Gastroesophageal sphincter (tissue), 4 donors: ENCODE results near the gene HDLBP. TPM values are rescaled to one million over a fixed set of nuclear protein-coding genes. Genes with fewer than 3 reads are reported as not detected.

Experiments
- ATAC-seq: fragments of 150-250 bp; one replicate; pipeline ENCODE4 v1.9.1; 2016; ENCODE audit warnings: mild to moderate bottlenecking, moderate library complexity
- H3K27ac ChIP-seq, 4 donors: fragments of 200-600 bp; sonication (generic) in 3 of 4; 1 replicate in 3 of 4; 2 replicates in 1 of 4; pipeline ENCODE4 v1.5.1; 2016 to 2019
- H3K27me3 ChIP-seq: fragments of 200-600 bp; sonication (generic); one replicate; pipeline ENCODE4 v1.5.1; 2019
- H3K36me3 ChIP-seq, 2 donors: fragments of 200-600 bp; sonication (generic); one replicate each; pipeline ENCODE4 v1.5.1; 2019; ENCODE audit warnings: control low read depth in 1 of 2
- H3K4me1 ChIP-seq, 3 donors: fragments of 200-600 bp; sonication (generic); 1 replicate in 2 of 3; 2 replicates in 1 of 3; pipeline ENCODE4 v1.5.1; 2016 to 2019; ENCODE audit warnings: control low read depth in 2 of 3
- H3K4me3 ChIP-seq, 2 donors: fragments of 200-600 bp; sonication (generic); one replicate each; pipeline ENCODE4 v1.5.1; 2019; ENCODE audit warnings: mild to moderate bottlenecking in 1 of 2, moderate library complexity in 1 of 2
- H3K9me3 ChIP-seq, 3 donors: fragments of 200-600 bp; sonication (generic); one replicate each; pipeline ENCODE4 v1.5.1; 2017 to 2019; ENCODE audit warnings: control low read depth in 2 of 3
- CTCF ChIP-seq, 4 experiments: fragments of 200-600 bp in 2 of 4; fragments of 450-650 bp in 2 of 4; sonication (generic) in 1 of 4; IDR thresholded peaks; one replicate each; pipeline ENCODE4 v1.5.1; 2017 to 2019; ENCODE audit warnings: antibody characterized with exemption in 4 of 4, mild to moderate bottlenecking in 2 of 4, moderate library complexity in 2 of 4
- EP300 ChIP-seq: sonication (generic); formaldehyde crosslinking; IDR thresholded peaks from one replicate; pipeline ENCODE4 v1.6.1; 2017; ENCODE audit warnings: antibody characterized with exemption, mild to moderate bottlenecking
- POLR2A ChIP-seq, 2 donors: fragments of 450-650 bp; IDR thresholded peaks; one replicate each; pipeline ENCODE4 v1.6.1; 2017; ENCODE audit warnings: antibody characterized with exemption in 2 of 2, mild to moderate bottlenecking in 2 of 2, moderate library complexity in 1 of 2
- POLR2AphosphoS5 ChIP-seq: sonication (generic); formaldehyde crosslinking; IDR thresholded peaks from one replicate; pipeline ENCODE4 v1.6.1; 2017; ENCODE audit warnings: antibody characterized with exemption
- WGBS, 2 donors: methylation state at CpG; one replicate each; pipeline ENCODE4 v1.1.5; 2018; ENCODE audit warnings: low coverage in 1 of 2; 5-methylcytosine and 5-hydroxymethylcytosine counted together
- total RNA-seq, 4 donors: library from RNA; depleted of rRNA; stranded (reverse); fragments of >200 nt; gene quantifications; one replicate each; pipeline ENCODE4 v1.1.0, GENCODE V29; 2016

HDLBP gene
- total RNA-seq, 4 donors from 2014 or later, result 279 to 367 (median 295) TPM

DNA sequence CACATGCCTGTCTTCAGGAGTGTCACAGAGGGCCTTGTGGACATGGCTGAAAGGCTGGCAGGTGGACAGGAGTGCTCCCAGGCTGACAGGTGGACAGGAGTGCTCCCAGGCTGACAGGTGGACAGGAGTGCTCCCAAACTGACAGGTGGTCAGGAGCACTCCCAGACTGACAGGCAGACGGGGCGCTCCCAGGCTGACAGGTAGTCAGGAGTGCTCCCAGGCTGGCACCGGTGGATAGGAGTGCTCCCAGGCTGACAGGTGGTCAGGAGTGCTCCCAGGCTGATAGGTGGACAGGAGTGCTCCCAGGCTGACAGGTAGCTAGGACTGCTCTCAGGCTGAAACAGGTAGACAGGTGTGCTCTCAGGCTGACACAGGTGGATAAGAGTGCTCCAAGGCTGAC lies 110.4 kb downstream of the HDLBP start:
- WGBS, 2 donors, result no CpG with 5 or more reads among the region's 3 CpGs
- Histone ChIP-seq H3K4me1 (no peaks in the 10 kb centered on the region), H3K36me3 (no peaks in the 10 kb centered on the region), H3K4me3 (no peak overlapping the region), H3K9me3 (no peaks in the 10 kb centered on the region), H3K27ac (no peak overlapping the region), H3K27me3 (no peaks in the 10 kb centered on the region)
- TF ChIP-seq POLR2A (IDR thresholded peaks at IDR 0.05), result no peak
- ATAC-seq, result no peak

DNA sequence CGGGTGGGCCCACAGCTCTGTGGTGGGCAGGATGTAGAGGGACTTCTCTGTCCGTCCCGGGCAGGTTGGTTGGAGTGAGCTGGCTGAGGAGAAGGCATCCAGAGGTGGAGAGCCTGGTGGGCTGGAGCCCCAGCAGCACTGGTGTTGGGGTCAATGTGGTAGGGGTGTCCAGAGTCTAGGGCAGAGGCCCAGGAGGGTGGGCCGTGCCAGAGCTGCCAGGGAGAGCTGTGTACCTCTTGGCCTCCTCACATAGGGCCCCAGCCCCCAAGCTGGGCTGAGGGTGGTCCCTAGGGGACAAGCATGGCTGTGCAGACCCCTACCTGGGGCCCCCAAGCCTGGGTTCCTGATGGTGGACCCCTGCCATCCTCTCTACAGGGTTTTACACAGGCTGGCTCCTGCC lies 111.0 kb downstream of the HDLBP start:
- H3K4me3 ChIP-seq, result no peak overlapping the region
- TF ChIP-seq CTCF (IDR thresholded peaks at IDR 0.05), result no peak
- TF ChIP-seq EP300, result no peak
- no peak for TF ChIP-seq POLR2A (IDR thresholded peaks at IDR 0.05)
- no peak for TF ChIP-seq POLR2AphosphoS5
- no peak for ATAC-seq
- 78% methylated on average over 4 of the region's 4 CpGs; no CpG with 5 or more reads in 1 of the 2 donors for WGBS, 2 donors
- H3K4me1 ChIP-seq, result no peaks in the 10 kb centered on the region
- H3K27ac ChIP-seq, result no peak overlapping the region
- H3K9me3 ChIP-seq, result no peaks in the 10 kb centered on the region
- H3K27me3 ChIP-seq, result no peaks in the 10 kb centered on the region
- H3K36me3 ChIP-seq, result no peaks in the 10 kb centered on the region

DNA sequence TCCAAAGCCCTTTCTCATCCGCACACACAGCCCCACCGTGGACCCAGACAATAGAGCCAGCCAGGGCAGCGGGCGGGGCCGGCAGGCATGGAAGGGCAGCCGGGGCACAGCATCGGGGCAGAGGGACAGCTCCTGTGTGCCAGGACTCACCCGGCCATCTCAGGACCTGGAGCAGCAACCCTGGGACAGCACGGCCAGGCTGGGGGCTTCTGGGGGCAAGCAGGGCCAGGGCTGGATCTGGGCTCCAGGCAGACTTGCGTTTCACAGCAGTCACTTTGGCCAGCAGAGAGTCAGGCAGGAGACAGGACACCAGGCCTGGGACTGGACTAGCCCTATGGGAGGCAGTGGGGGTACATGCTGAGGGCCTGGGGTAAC lies 111.5 kb downstream of the HDLBP start:
- Histone ChIP-seq H3K4me1 (no peaks in the 10 kb centered on the region), H3K4me3 (no peak overlapping the region), H3K9me3 (no peaks in the 10 kb centered on the region), H3K27me3 (no peaks in the 10 kb centered on the region), H3K27ac (no peak overlapping the region), H3K36me3 (no peaks in the 10 kb centered on the region)
- TF ChIP-seq EP300 (no peak), POLR2AphosphoS5 (no peak), CTCF (IDR thresholded peaks at IDR 0.05) (no peak), POLR2A (IDR thresholded peaks at IDR 0.05) (no peak)
- no CpG with 5 or more reads among the region's 10 CpGs for WGBS, 2 donors
- no peak for ATAC-seq

DNA sequence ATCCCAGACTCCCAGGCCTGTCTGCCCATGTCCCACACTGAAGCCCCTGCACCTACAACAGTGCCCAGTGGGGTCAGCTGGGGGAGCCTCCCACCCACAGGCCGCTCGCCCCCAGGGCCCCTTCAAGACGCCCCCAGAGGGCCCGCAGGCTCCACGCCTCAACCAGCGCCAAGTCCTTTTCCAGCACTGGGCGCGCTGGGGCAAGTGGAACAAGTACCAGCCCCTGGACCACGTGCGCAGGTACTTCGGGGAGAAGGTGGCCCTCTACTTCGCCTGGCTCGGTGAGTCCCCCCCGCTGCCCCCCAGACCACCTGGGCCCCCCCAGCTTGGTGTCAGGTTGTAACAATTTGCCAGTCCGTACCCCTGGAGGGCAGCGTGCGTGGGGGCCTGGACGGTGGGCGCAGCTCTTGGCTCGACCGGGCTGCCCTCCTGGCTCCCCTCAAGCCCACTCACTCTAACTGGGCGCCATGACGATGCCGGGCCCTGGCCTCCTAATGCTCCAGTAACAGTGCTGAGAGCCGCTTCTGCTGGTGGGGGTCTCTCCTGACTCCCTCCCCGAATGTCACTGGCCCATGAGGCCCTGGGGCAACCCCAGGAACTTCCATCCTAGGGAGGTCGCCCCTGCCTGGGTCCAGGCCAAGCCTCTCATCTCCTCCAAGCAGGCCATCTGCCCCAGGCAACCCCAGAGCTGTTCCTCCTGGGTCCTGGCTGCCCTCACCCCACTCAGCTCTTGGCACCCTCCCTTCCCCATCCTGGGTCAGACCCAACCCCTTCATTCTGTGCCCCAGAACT lies 112.1 kb downstream of the HDLBP start:
- 100% methylated on average over 1 of the region's 27 CpGs; no CpG with 5 or more reads in 1 of the 2 donors for WGBS, 2 donors

DNA sequence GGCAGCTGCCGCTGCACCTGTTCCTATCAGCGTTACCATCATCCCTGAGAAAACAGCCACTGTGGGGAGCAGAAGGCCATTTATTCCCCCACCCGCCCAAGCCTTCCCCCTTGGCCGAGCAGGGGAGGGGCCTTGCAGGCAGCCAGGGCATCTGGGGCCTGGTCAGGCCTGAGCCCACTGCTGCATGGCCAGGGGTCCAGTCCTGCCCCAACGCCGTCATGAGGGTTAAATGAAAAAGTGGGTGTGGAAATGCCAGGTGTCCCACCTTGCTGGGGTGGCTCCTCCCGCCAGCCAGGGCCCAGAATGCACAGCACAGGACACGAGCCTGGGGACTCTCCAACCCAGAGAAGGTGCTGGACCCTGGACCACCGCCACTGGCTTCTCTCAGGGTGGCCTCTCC lies 112.8 kb downstream of the HDLBP start:
- H3K4me3 ChIP-seq, result no peak overlapping the region

More for the DNA sequence above, 112.1 kb downstream of the HDLBP start:
- Histone ChIP-seq H3K9me3 (no peaks in the 10 kb centered on the region), H3K36me3 (no peaks in the 10 kb centered on the region), H3K4me3 (no peak overlapping the region), H3K4me1 (no peaks in the 10 kb centered on the region), H3K27ac (no peak overlapping the region), H3K27me3 (no peaks in the 10 kb centered on the region)
- no peak for TF ChIP-seq EP300
- no peak for TF ChIP-seq CTCF (IDR thresholded peaks at IDR 0.05)
- no peak for TF ChIP-seq POLR2AphosphoS5
- TF ChIP-seq POLR2A (IDR thresholded peaks at IDR 0.05), result no peak
- peak; percentile 20 for ATAC-seq

More for the DNA sequence above, 112.8 kb downstream of the HDLBP start:
- WGBS, 2 donors, result 100% methylated on average over 1 to 2 of the region's 9 CpGs
- no peak for ATAC-seq
- no peaks in the 10 kb centered on the region for H3K36me3 ChIP-seq
- no peak for TF ChIP-seq POLR2AphosphoS5
- no peak for TF ChIP-seq EP300
- TF ChIP-seq CTCF (IDR thresholded peaks at IDR 0.05), result no peak
- TF ChIP-seq POLR2A (IDR thresholded peaks at IDR 0.05), result no peak
- H3K27ac ChIP-seq, result no peak overlapping the region
- no peaks in the 10 kb centered on the region for H3K27me3 ChIP-seq
- H3K4me1 ChIP-seq, result no peaks in the 10 kb centered on the region
- no peaks in the 10 kb centered on the region for H3K9me3 ChIP-seq
